ENCODE results near the gene ETDC.

GRCh38 chrX:135315864-135316263 lies 6.6 kb downstream of the ETDC start:
- no peak for TF ChIP-seq CTCF (IDR thresholded peaks at IDR 0.05)
- TF ChIP-seq POLR2AphosphoS5 (IDR thresholded peaks at IDR 0.05) = no peak
